ENCODE data around the gene GMCL1. TPM values are rescaled to one million over a fixed set of nuclear protein-coding genes. Genes with fewer than 3 reads are reported as not detected.
A peak's percentile ranks its signal among the peaks of the same experiment; 100 is the strongest.

GMCL1 gene
- 7.2 and 7.9 TPM in 2 replicates for total RNA-seq (2014; rRNA removed; shearing (Covaris generic))
- 15.7 and 18.4 TPM in 2 replicates for polyA plus RNA-seq (2015; cell fraction: cytosol; rRNA removed)
- polyA plus RNA-seq (2015; cell fraction: nucleus; rRNA removed) = 10.4 and 14.2 TPM in 2 replicates

DNA sequence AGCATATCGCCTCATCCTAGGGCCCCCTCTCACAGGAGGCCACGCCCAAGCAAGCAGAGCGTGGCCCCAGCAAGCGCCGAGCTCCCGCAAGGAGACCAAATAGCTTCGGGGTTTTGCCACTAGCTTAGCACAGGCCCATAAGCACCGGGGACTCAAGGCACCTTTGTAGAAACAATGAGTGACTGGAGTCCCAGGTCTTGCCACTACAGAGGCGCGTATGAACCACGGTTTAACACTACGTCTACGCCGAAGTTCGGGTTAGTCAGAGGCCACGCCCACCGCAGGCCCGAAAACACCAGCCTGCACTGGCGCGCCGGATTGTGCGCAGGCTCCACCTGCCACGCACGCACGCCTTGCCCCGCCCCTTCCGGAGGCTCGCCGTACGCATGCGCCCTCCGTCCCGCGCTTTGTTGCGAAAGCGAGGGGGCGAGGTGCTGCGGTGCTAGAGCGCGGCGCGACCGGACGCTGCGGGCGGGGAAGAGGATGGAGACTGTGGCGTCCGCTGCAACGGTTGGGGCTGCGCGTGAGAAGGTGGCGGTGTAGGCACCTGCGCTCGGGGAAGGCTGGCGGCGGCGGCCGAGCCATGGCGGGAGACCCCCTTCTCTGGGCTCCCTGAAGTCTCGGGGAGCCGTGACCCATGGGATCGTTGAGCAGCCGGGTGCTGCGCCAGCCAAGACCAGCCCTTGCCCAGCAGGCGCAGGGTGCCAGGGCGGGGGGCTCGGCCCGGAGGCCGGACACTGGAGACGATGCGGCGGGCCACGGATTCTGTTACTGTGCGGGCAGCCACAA, at the start of gene GMCL1:
Gene GMCL1 (plus strand): TSS at position 405 of the 789 bp plus-strand sequence. CDS start 233 bp downstream, at position 638.
- peak; percentile 95 for DNase-seq (ENCODE audit: low read depth, low spot score)
- in situ Hi-C loops (cut with HindIII; ENCODE audit: low pct_unique_long_range_greater_than_20kb, low sequenced_read_pairs) = no loop called here

GRCh38 chr2:69780921-69781320, 48.5 kb upstream of the GMCL1 start:
- in situ Hi-C loops (cut with HindIII; ENCODE audit: low pct_unique_long_range_greater_than_20kb, low sequenced_read_pairs) = no loop called here
- no peak for DNase-seq (ENCODE audit: low read depth, low spot score)

DNA sequence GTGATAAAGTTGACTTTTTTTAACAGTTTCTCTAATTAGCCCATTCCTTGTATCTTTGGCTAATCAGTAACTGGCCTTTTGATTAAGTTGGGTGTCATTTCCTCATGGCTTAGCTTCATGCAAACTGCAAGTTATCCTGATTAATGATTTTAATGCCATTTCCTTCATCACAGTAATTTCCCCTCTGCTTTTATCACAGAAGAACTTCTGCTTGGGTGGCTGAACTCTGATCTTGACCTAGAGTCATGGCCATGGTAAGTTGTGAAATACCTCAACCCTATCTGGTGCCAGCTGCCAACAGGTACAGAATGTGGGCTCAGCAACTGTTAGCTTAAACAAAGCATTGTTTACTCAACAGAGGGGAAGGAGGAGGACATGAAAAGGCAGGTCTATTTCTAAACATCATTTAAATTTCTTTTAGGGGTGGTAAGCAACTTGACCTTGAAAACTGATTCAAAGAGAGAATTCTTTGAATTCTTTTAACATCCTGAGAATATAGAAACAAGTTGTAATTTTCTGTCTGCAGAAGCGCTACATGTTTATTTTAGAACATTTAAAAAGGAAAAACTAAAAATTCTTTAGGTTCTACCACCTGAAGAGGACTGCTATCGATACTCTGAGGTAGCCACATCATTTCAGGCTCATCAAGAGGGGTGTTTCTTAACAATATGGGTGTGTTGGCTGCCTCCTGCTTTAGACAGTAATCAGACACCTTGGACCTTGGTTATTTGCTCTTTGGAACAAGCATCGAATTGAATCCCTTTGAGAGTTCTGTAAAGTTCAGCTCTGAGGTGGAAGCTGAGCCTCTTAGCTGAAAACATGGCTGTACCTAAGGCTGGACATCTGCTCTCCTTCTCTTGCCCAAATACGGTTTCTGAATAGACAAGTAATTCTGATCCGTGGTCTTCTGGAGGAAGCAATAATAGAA, 47.9 kb upstream of the GMCL1 start:
- in situ Hi-C loops (cut with HindIII; ENCODE audit: low pct_unique_long_range_greater_than_20kb, low sequenced_read_pairs) = no loop called here
- no peak for DNase-seq (ENCODE audit: low read depth, low spot score)

DNA sequence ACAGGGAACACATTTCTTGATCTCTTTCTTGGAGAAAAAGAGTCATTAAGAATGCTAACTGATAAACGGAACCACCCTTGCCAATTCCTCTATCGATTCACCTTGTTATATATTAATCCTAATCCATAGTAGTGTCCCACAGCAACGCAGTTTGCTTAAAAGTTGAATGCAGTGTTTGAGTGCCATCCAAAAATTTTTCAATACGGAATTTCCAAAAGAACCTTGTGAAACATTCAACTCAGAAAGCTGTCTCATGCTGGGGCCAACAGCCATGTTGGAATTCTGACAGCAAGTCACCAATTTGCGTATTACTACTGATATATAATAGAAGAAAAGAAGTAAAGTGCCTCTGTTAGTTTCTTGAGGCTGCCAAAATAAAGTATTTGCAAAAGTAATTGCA, 45.2 kb upstream of the GMCL1 start:
- DNase-seq (ENCODE audit: low read depth, low spot score) = no peak
- in situ Hi-C loops (cut with HindIII; ENCODE audit: low pct_unique_long_range_greater_than_20kb, low sequenced_read_pairs) = no loop called here

DNA sequence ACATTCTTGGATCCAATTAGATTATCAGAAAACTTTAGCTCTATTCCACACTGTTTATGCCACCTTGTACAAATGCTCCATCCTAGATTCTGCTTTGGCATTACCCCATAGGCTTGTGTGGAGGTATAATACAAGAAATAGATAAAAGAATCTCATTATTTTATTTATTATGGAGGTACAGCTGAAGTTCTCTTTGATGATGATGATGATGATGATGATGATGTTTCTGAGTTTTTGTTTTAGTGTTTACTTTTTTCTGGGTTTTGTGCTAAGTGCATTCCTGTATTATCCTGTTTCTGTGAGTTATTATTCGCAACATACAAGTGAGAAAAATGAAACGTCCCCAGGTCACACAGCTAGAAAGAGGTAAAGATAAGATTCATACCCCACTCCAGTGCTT, 44.1 kb upstream of the GMCL1 start:
- DNase-seq (ENCODE audit: low read depth, low spot score) = no peak
- in situ Hi-C loops (cut with HindIII; ENCODE audit: low pct_unique_long_range_greater_than_20kb, low sequenced_read_pairs) = no loop called here

- DNase-seq (ENCODE audit: low read depth, low spot score) = no peak
- in situ Hi-C loops (cut with HindIII; ENCODE audit: low pct_unique_long_range_greater_than_20kb, low sequenced_read_pairs) = no loop called here
These were observed 43.4 kb upstream of the GMCL1 start for GRCh38 chr2:69786052-69786560.

DNA sequence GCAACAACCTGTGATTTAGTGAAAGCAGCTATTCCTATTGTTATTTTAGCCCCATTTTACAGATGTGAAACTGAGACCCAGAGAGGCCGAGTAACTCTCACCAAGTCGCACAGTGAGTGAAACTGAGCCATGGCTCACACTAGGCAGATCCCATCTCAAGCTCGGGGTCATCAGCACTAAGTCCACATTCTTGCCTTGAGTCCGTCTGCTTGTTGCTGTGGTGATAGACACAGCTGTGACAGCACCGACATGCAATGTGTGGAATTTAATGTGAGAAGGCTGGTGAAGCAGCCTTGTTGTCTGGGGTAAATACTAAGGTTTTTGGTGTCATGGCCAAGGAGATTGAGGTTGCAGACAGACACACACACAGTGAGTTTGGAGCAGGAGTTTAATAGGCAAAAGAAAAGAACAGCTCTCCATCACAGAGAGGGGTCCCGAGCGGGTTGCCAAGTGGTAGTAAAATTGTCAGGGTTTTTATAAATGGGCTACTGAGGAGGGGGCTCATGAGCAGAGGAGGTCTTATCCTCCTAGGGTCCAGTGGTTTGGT, 40.2 kb upstream of the GMCL1 start:
- in situ Hi-C loops (cut with HindIII; ENCODE audit: low pct_unique_long_range_greater_than_20kb, low sequenced_read_pairs) = no loop called here
- no peak for DNase-seq (ENCODE audit: low read depth, low spot score)

DNA sequence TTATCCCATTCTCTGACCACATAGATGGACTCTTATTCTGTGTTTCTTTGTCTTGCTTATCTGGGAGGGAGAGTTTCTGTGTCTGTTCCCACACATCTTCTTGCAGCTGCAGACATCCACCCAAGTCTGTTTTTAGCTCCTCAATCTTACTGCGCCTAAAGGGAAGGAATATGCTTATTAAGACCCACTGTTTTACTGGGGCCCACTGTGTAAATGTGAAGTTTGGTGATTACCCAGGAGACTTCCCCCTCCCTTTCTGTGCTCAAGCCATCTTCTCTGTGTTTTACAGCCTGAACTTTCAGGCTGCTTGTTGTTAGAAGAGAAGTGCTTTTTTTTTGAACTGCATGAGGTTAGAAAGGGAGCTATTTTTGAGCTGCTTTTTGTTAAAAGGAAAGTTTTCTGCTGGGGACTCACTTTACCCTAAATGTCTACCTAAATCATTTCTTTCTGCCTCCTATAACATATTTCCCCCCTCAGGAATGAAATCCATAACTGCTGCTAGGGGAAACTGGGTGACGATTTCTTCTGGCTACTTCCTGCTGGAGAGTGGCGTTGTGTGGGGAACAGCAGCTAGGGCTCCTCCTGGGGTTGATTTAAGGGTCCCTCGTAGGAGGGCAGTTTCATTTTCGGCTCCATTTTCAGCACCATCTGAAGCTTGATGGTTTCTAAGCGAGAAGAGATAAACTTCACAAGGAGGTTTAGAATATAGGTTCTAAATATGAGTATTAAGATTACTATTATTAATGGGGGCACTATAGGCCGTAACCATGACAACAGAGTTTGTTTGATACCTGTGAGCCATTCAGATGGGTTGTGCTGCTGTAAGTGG, 39.5 kb upstream of the GMCL1 start:
- in situ Hi-C loops (cut with HindIII; ENCODE audit: low pct_unique_long_range_greater_than_20kb, low sequenced_read_pairs) = no loop called here
- DNase-seq (ENCODE audit: low read depth, low spot score) = no peak

- in situ Hi-C loops (cut with HindIII; ENCODE audit: low pct_unique_long_range_greater_than_20kb, low sequenced_read_pairs) = no loop called here
- DNase-seq (ENCODE audit: low read depth, low spot score) = no peak
These were observed 38.9 kb upstream of the GMCL1 start for GRCh38 chr2:69790601-69790959.

GRCh38 chr2:69791045-69791444, 38.4 kb upstream of the GMCL1 start:
- in situ Hi-C loops (cut with HindIII; ENCODE audit: low pct_unique_long_range_greater_than_20kb, low sequenced_read_pairs) = no loop called here
- peak; percentile 40 for DNase-seq (ENCODE audit: low read depth, low spot score)

DNA sequence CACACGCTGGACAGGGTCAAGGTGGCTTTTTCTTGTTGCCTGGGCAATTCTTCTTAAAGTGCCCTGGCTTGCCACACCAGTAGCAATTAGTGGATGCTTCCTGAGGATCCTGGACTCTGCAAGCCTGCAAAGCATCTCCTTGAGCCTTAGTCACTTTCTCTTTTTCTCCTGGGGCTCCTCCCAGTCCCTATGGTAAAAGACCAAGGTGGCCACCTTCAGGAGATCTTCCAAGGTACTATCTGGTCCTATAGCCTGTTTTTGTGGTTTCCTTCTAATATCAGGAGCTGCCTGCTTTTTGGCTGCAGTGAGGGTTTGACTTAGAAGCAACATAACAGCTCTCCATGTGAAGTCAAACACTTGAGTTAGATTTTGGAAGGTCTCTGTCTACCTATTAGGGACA, 33.3 kb upstream of the GMCL1 start:
- in situ Hi-C loops (cut with HindIII; ENCODE audit: low pct_unique_long_range_greater_than_20kb, low sequenced_read_pairs) = no loop called here
- DNase-seq (ENCODE audit: low read depth, low spot score) = no peak

- in situ Hi-C loops (cut with HindIII; ENCODE audit: low pct_unique_long_range_greater_than_20kb, low sequenced_read_pairs) = no loop called here
- DNase-seq (ENCODE audit: low read depth, low spot score) = no peak
These were observed 32.2 kb upstream of the GMCL1 start for GRCh38 chr2:69797235-69797634.

- in situ Hi-C loops (cut with HindIII; ENCODE audit: low pct_unique_long_range_greater_than_20kb, low sequenced_read_pairs) = no loop called here
- DNase-seq (ENCODE audit: low read depth, low spot score) = no peak
These were observed 31.6 kb upstream of the GMCL1 start for GRCh38 chr2:69797836-69798289.

DNA sequence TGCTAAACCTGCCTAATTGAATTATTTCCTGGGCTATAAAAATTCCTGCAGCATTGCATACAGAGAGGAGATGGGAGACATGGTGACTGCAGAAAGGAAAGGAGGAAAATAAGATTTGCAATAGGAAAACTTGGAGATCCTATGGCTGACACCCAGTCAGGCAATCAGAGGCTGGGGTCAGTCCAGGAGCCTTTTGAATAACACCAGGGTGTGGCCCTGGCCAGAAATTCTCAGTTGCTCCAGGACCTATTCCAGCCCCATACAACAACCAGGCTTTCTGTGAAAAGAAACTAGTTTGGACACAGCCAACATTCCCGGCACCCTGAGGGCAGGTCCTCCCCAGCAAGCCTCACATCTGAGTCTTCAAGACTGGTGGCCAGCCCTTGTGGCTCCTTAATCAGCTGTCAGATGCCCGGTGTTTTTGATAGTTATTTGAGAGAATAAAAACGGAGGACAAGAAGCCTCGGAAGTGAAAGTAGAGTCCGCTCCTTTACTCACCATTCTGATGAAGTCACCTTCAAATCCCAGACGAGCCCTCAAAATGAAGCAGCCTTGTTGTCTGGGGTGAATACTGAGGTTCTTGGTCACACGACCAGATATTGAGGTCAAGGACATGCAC, 31.1 kb upstream of the GMCL1 start:
- no peak for DNase-seq (ENCODE audit: low read depth, low spot score)
- in situ Hi-C loops (cut with HindIII; ENCODE audit: low pct_unique_long_range_greater_than_20kb, low sequenced_read_pairs) = no loop called here

DNA sequence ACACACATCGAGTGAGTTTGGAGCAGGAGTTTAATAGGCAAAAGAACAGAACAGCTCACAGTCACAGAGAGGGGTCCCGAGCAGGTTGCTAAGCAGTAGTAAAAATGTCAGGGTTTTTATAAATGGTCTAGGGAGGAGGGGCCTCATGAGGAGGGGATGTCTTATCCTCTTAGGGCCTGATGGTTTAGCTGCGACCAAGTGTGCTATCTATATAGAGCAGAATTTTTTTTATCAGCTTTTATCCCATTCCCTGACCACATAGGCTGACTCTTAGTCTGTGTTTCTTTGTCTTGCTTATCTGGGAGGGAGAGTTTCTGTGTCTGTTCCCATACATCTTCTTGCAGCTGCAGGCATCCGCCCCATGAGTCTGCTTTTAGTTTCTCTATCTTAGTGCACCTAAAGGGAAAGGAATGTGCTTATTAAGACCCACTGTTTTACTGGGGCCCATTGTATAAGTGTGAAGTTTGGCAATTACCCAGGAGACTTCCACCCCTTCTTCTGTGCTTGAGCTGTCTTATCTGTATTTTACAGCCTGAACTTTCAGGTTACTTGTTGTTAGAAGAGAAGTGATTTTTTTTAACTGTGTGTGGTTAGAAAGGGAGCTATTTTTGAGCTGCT, 30.4 kb upstream of the GMCL1 start:
- no peak for DNase-seq (ENCODE audit: low read depth, low spot score)

GRCh38 chr2:69801745-69802290, 27.6 kb upstream of the GMCL1 start:
- in situ Hi-C loops (cut with HindIII; ENCODE audit: low pct_unique_long_range_greater_than_20kb, low sequenced_read_pairs) = loop anchor here (25.0 kb wide), 1 partner anchor 240 kb away; no protein-coding TSS in a partner anchor
- DNase-seq (ENCODE audit: low read depth, low spot score) = no peak

More for the DNA sequence above, 30.4 kb upstream of the GMCL1 start:
- in situ Hi-C loops (cut with HindIII; ENCODE audit: low pct_unique_long_range_greater_than_20kb, low sequenced_read_pairs) = no loop called here
